ENCODE data around the gene SPTBN1.

DNA sequence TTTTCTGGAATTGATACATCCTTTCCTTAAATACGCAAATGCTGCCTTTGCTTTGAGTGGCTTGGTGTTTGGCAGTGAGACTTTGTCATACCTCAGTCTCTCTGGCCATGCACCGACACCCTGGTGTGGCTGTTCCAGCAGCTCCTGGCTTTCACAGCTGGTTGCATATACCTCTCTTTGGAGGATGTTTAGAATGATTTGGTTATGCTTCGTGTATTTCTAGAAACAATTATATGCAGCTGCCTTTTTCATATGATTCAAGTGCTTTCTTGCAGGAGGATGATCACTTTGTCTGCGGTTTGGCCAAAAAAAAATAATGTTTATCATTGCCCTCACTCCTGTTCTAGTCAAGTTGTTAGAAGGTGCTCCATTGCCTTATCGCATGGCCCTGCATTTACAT, 172.3 kb downstream of the SPTBN1 start:
- TF ChIP-seq FOXP2 (optimal IDR thresholded peaks at IDR 0.05; ENCODE audit: control extremely low read depth, extremely low read length, insufficient read depth) (no peak), POLR2AphosphoS5 (IDR thresholded peaks at IDR 0.05; ENCODE audit: borderline replicate concordance, low read depth, low read length) (no peak)
